Uterus (tissue), 2 donors: ENCODE results near the gene HCN2.

Source experiments
- POLR2A ChIP-seq, 2 donors: fragments of 450-650 bp; IDR thresholded peaks; one replicate each; pipeline ENCODE4 v1.6.1; 2016; ENCODE audit warnings: antibody characterized with exemption in 2 of 2, mild to moderate bottlenecking in 1 of 2, moderate library complexity in 1 of 2
- TF ChIP-seq, protein P1 (sequence below), 4 experiments: fragments of 200-600 bp in 2 of 4; fragments of 450-650 bp in 2 of 4; sonication (generic) in 2 of 4; IDR thresholded peaks; one replicate each; pipeline ENCODE4 v1.5.1; 2016 to 2019; ENCODE audit warnings: antibody characterized with exemption in 4 of 4, mild to moderate bottlenecking in 2 of 4, moderate library complexity in 1 of 4

DNA sequence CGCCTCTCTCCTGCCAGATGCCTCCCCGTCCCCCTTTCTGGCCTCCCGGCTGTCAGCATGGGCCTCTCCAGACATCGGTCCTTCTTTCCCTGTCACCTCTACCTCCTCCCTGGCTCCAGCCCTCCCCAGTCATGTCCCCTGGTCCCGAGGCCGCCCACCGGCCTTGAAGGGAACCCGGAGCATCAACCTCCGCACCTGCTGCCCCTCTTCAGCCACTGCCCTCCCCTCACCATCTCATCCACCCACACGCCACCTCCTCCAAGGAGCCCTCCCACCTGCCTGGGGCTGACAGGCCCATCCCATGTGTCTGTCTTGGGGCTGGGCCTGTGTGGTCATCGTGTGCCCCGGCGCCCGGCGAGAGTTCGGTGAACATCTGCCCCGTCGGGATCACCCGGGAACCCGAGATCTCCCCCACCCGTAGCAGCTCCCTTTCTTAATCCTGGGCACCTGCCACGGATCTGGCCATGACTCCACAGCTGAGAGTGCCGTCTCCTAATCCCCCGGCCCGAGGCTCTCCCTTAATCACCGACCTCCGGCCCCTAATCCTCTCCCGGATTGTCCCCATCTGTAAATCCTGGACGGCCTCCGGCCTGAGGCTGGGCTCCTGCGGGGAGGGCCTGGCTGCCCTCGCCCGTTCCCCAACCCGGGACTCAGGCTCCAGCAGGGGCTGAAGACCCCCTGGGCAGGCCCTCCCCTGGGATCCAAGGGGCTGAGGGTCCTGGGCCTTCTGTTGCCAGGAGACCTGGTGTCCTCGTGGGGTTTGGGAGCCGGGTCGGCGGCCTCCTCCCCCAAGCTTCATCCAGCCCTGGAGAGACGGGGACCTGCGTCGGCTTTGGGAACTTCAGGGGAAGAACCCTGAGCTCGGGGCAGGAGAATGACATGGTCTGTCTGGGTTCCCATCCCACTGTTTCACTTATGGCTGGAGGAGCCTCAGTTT lies 5.9 kb downstream of the HCN2 start:
- TF ChIP-seq, protein P1, sequence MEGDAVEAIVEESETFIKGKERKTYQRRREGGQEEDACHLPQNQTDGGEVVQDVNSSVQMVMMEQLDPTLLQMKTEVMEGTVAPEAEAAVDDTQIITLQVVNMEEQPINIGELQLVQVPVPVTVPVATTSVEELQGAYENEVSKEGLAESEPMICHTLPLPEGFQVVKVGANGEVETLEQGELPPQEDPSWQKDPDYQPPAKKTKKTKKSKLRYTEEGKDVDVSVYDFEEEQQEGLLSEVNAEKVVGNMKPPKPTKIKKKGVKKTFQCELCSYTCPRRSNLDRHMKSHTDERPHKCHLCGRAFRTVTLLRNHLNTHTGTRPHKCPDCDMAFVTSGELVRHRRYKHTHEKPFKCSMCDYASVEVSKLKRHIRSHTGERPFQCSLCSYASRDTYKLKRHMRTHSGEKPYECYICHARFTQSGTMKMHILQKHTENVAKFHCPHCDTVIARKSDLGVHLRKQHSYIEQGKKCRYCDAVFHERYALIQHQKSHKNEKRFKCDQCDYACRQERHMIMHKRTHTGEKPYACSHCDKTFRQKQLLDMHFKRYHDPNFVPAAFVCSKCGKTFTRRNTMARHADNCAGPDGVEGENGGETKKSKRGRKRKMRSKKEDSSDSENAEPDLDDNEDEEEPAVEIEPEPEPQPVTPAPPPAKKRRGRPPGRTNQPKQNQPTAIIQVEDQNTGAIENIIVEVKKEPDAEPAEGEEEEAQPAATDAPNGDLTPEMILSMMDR (IDR thresholded peaks at IDR 0.05), result no peak
- no peak for TF ChIP-seq POLR2A (IDR thresholded peaks at IDR 0.05)
